Mucosa of stomach (tissue), 1 donor: ENCODE data around the gene TCF15.
"Not testable (repeated sequence)": the region's sequence is repeated elsewhere in the genome, so short reads cannot be mapped to it uniquely, and the experiment has no call there.

Experiments
- H3K27me3 ChIP-seq: one replicate; pipeline ENCODE4 v1.7.0; 2013; ENCODE audit warnings: mild to moderate bottlenecking, low read length; ENCODE audit not compliant: control insufficient read depth, insufficient read depth
- H3K36me3 ChIP-seq: one replicate; pipeline ENCODE4 v1.7.0; 2013; ENCODE audit warnings: low read length; ENCODE audit not compliant: control insufficient read depth, insufficient read depth
- H3K4me1 ChIP-seq: one replicate; pipeline ENCODE4 v1.7.0; 2013; ENCODE audit warnings: mild to moderate bottlenecking, low read length; ENCODE audit not compliant: control insufficient read depth, insufficient read depth
- H3K4me3 ChIP-seq: one replicate; pipeline ENCODE4 v1.7.0; 2013; ENCODE audit warnings: low read length
- H3K9ac ChIP-seq: one replicate; pipeline ENCODE4 v1.7.0; 2013; ENCODE audit warnings: mild to moderate bottlenecking, low read length, moderate library complexity
- H3K9me3 ChIP-seq: one replicate; pipeline ENCODE4 v1.7.0; 2013; ENCODE audit warnings: mild to moderate bottlenecking, low read length, moderate library complexity; ENCODE audit not compliant: control insufficient read depth
- donor health status: Pancreatic carcinoma.

TCF15 gene

DNA sequence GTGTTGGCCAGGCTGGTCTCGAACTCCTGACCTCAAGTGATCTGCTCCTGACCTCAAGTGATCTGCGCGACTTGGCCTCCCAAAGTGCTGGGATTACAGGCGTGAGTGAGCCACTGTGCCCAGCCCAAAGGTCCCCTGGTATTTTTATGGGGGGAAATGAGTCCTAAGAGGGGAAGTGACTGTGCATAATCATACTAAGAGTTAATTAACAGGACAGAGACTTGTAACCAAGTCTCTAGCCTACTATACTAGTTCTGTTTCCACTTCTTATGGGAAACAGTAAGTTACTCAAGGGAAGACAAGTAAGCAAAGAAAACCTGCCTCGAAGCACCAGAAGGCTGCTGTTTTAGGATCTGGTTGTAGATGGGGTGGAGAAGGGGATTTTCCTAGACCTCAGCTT lies 27.9 kb downstream of the TCF15 start:
- Histone ChIP-seq H3K9me3 (no peaks in the 10 kb centered on the region), H3K4me1 (no peaks in the 10 kb centered on the region), H3K36me3 (no peaks in the 10 kb centered on the region), H3K27me3 (no peaks in the 10 kb centered on the region), H3K4me3 (no peak overlapping the region), H3K9ac (no peak overlapping the region)

- H3K4me3 ChIP-seq, H3K36me3 ChIP-seq, H3K9ac ChIP-seq, H3K4me1 ChIP-seq, H3K9me3 ChIP-seq, H3K27me3 ChIP-seq: not testable (repeated sequence)
These were observed 31.0 kb downstream of the TCF15 start for GRCh38 chr20:578940-579690.

DNA sequence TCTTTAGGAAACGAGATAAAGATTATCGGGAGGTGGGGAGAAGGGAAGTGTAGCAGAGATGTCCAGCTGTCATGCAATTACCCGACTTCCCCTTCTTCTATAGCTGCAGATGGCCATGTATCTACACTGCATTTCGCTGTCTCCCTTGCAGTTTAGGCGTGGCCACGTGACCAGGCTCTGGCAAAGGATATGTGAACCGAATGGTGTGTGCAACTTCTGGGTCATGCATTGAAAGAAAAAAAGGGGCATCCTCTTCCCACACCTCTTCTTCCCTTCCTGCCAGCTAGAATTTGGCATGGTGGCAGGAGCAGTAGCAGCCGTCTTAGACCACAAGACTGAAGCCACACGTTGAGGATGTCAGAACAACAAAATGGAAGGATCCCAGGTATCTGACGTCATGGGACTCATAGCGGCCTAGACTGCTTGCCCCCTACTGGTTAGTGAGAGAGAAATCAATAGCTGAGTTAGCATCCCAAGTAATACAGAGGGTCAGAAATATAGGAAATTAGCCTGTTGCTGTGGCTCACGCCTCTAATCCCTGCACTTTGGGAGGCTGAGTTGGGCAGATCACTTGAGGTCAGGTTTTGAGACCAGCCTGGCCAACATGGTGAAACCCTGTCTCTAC lies 32.8 kb downstream of the TCF15 start:
- Histone ChIP-seq H3K27me3 (peaks cover 17% of the 10 kb centered on the region), H3K4me1 (no peaks in the 10 kb centered on the region), H3K9me3 (no peaks in the 10 kb centered on the region), H3K9ac (no peak overlapping the region), H3K4me3 (no peak overlapping the region), H3K36me3 (no peaks in the 10 kb centered on the region)

GRCh38 chr20:576156-576555 lies 34.0 kb downstream of the TCF15 start:
- Histone ChIP-seq H3K36me3 (no peaks in the 10 kb centered on the region), H3K9ac (no peak overlapping the region), H3K4me3 (no peak overlapping the region), H3K27me3 (peaks cover 21% of the 10 kb centered on the region), H3K9me3 (no peaks in the 10 kb centered on the region), H3K4me1 (peaks cover 5% of the 10 kb centered on the region)

GRCh38 chr20:575230-575629 lies 34.9 kb downstream of the TCF15 start:
- peaks cover 21% of the 10 kb centered on the region for H3K27me3 ChIP-seq
- H3K36me3 ChIP-seq = no peaks in the 10 kb centered on the region
- no peaks in the 10 kb centered on the region for H3K9me3 ChIP-seq
- no peak overlapping the region for H3K4me3 ChIP-seq
- no peak overlapping the region for H3K9ac ChIP-seq
- H3K4me1 ChIP-seq = peaks cover 5% of the 10 kb centered on the region

- H3K36me3 ChIP-seq = no peaks in the 10 kb centered on the region
- no peak overlapping the region for H3K9ac ChIP-seq
- H3K4me1 ChIP-seq = peaks cover 5% of the 10 kb centered on the region
- peaks cover 21% of the 10 kb centered on the region for H3K27me3 ChIP-seq
- H3K4me3 ChIP-seq = no peak overlapping the region
- H3K9me3 ChIP-seq = no peaks in the 10 kb centered on the region
These were observed 35.7 kb downstream of the TCF15 start for GRCh38 chr20:574297-574942.

DNA sequence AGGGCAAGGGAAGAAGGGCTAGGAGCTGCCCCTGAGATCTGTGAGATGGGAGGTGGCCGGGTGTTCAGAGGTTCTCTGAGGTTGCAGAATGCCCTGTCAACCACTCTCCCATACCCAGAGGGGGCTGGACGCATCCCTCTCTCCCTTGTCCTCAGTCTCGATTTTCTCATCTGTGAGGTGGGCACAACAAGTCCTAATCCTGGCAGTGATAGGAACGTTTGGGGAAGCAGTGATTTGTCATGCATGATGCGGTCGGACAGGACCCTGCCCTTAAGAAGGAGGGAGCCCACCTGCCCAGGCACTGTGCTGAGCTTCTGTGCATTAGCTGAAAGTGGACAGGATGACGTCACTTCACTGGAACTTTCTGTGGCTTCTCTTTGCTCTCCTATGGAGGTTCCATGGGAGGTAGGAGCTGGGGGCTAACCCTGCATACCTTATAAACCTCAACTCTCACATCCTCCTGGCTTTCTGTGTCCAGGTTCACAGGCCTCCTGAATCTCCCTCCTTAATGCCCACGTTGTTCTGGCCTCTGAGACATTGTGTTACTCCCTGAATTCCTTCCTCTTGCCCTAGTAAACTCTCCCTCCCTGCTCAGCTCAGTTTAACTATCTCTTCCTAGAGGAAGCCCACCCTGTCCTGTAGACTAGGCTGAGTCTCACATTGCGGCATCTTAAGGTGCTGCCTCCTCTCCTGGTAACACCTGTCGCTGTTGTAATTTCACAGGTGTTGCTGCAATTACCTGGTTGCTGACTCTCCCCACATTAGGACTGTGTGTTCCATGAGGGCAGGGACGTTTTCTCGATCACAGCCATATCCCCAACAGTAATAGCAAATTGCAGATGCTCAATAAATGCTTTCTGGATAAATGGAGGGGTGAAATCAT lies 36.5 kb downstream of the TCF15 start:
- no peaks in the 10 kb centered on the region for H3K36me3 ChIP-seq
- H3K27me3 ChIP-seq = peaks cover 21% of the 10 kb centered on the region
- H3K4me1 ChIP-seq = peaks cover 5% of the 10 kb centered on the region
- H3K9ac ChIP-seq = no peak overlapping the region
- no peaks in the 10 kb centered on the region for H3K9me3 ChIP-seq
- H3K4me3 ChIP-seq = no peak overlapping the region

GRCh38 chr20:572727-573126 lies 37.4 kb downstream of the TCF15 start:
- Histone ChIP-seq H3K4me1 (peaks cover 5% of the 10 kb centered on the region), H3K27me3 (peaks cover 25% of the 10 kb centered on the region), H3K9me3 (no peaks in the 10 kb centered on the region), H3K36me3 (no peaks in the 10 kb centered on the region), H3K9ac (no peak overlapping the region), H3K4me3 (no peak overlapping the region)

DNA sequence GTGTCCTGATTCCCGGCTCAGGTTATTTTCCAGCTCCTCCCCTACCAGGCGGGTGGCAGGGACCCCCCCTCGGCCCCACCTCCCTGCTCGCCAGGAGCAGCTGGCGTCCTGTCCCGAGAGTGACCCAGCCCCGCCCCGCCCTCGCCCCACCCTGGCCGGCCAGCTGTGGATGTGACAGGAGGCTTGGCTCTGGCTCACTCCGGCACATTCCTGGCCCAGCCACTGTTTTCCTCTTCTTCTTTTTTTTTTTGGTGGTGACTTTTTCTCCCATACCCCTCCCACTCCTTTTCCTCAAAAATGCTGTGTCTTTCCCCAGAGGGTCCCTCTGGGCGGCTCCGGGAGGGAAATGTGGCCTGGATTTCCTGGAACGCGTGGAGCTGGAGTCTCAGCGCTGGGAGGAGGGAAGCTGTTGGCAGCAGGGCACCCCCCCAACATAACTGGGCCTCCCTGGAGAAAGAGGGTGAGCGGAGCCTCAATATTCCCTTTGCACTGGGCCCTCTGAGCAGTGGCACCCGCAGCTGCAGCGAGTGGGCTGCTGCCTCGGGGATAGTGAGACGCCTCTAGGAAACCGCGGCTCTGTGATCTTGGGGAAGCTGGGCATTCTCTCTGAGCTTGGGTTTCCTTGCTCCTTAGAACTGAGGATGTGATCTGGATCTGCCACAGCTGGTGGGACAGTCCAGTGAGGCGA lies 38.2 kb downstream of the TCF15 start:
- Histone ChIP-seq H3K4me3 (no peak overlapping the region), H3K9me3 (no peaks in the 10 kb centered on the region), H3K4me1 (peaks cover 5% of the 10 kb centered on the region), H3K36me3 (no peaks in the 10 kb centered on the region), H3K9ac (no peak overlapping the region), H3K27me3 (peaks cover 31% of the 10 kb centered on the region)

- Histone ChIP-seq H3K9ac (no peak overlapping the region), H3K27me3 (peaks cover 30% of the 10 kb centered on the region), H3K4me3 (no peak overlapping the region), H3K9me3 (no peaks in the 10 kb centered on the region), H3K36me3 (no peaks in the 10 kb centered on the region), H3K4me1 (peaks cover 5% of the 10 kb centered on the region)
These were observed 41.3 kb downstream of the TCF15 start for GRCh38 chr20:568673-569415.

- no peak overlapping the region for H3K4me3 ChIP-seq
- peaks cover 5% of the 10 kb centered on the region for H3K4me1 ChIP-seq
- no peaks in the 10 kb centered on the region for H3K36me3 ChIP-seq
- no peaks in the 10 kb centered on the region for H3K9me3 ChIP-seq
- H3K27me3 ChIP-seq = peaks cover 23% of the 10 kb centered on the region
- H3K9ac ChIP-seq = no peak overlapping the region
These were observed 41.9 kb downstream of the TCF15 start for GRCh38 chr20:568097-568652.
